OCI-LY1 (cell line): Measurements from ENCODE around the gene EVI2A.

Experiments
- H2AFZ ChIP-seq: fragments of 200-600 bp; sonication (generic), shearing (Covaris generic); 2 replicates; pipeline ENCODE4 v1.6.0; 2014; ENCODE audit warnings: antibody characterized with exemption, mild to moderate bottlenecking, low read length
- H3F3A ChIP-seq: fragments of 200-600 bp; sonication (generic), shearing (Covaris generic); 2 replicates; pipeline ENCODE4 v1.6.0; 2014; ENCODE audit warnings: mild to moderate bottlenecking, antibody characterized with exemption, low read length, moderate library complexity; ENCODE audit not compliant: insufficient read depth
- H3K27ac ChIP-seq: fragments of 200-600 bp; sonication (generic); 2 replicates; pipeline ENCODE4 v1.5.1; 2014; ENCODE audit warnings: low read length, mixed run types, mild to moderate bottlenecking, low read depth; ENCODE audit not compliant: poor library complexity, severe bottlenecking
- H3K27me3 ChIP-seq: fragments of 200-600 bp; sonication (generic); 2 replicates; pipeline ENCODE4 v1.6.0; 2014; ENCODE audit warnings: antibody characterized with exemption, mild to moderate bottlenecking, low read length, moderate library complexity; ENCODE audit not compliant: insufficient read depth
- H3K36me3 ChIP-seq: fragments of 200-600 bp; sonication (generic); 2 replicates; pipeline ENCODE4 v1.6.1; 2014; ENCODE audit warnings: mild to moderate bottlenecking, antibody characterized with exemption, low read length, moderate library complexity, mixed read lengths; ENCODE audit not compliant: insufficient read depth
- H3K4me1 ChIP-seq: fragments of 200-600 bp; sonication (generic); 2 replicates; pipeline ENCODE4 v1.5.1; 2014; ENCODE audit warnings: mild to moderate bottlenecking, low read length, moderate library complexity; ENCODE audit not compliant: insufficient read depth, severe bottlenecking
- H3K4me2 ChIP-seq: fragments of 200-600 bp; sonication (generic), shearing (Covaris generic); 2 replicates; pipeline ENCODE4 v1.6.1; 2014; ENCODE audit warnings: low read length
- H3K4me3 ChIP-seq: fragments of 200-600 bp; sonication (generic); 2 replicates; pipeline ENCODE4 v1.5.1; 2014; ENCODE audit warnings: low read length, low read depth, mild to moderate bottlenecking, mixed read lengths; ENCODE audit not compliant: poor library complexity, severe bottlenecking
- H3K79me2 ChIP-seq: fragments of 200-600 bp; shearing (Covaris generic); 2 replicates; pipeline ENCODE4 v1.6.1; 2016; ENCODE audit warnings: mixed run types, low read length, mixed read lengths; ENCODE audit not compliant: insufficient read depth
- H3K9ac ChIP-seq: fragments of 200-600 bp; sonication (generic), shearing (Covaris generic); 2 replicates; pipeline ENCODE4 v1.6.1; 2014; ENCODE audit warnings: mild to moderate bottlenecking, low read length, mixed read lengths
- H3K9me2 ChIP-seq: fragments of 200-600 bp; sonication (generic), shearing (Covaris generic); 2 replicates; pipeline ENCODE4 v1.6.1; 2014; ENCODE audit warnings: low read depth, mild to moderate bottlenecking, low read length, mixed read lengths
- H3K9me3 ChIP-seq: fragments of 200-600 bp; shearing (Covaris generic); 2 replicates; pipeline ENCODE4 v1.6.1; 2014; ENCODE audit warnings: low read length, mixed read lengths
- H4K20me1 ChIP-seq: fragments of 200-600 bp; sonication (generic), shearing (Covaris generic); 2 replicates; pipeline ENCODE4 v1.6.0; 2016; ENCODE audit warnings: mild to moderate bottlenecking, low read length; ENCODE audit not compliant: insufficient read depth
- EZH2 ChIP-seq: fragments of 200-600 bp; sonication (generic), shearing (Covaris generic); IDR thresholded peaks from 2 replicates; pipeline ENCODE4 v1.8.0; 2017; ENCODE audit warnings: borderline replicate concordance, mixed run types, mild to moderate bottlenecking, antibody characterized with exemption, low read length, moderate library complexity, mixed read lengths
- TF ChIP-seq, protein P1 (sequence below): fragments of 200-600 bp; sonication (generic), shearing (Covaris generic); IDR thresholded peaks from 2 replicates; pipeline ENCODE4 v1.5.1; 2017; ENCODE audit warnings: mild to moderate bottlenecking, antibody characterized with exemption, low read length, moderate library complexity, mixed read lengths

EVI2A gene

DNA sequence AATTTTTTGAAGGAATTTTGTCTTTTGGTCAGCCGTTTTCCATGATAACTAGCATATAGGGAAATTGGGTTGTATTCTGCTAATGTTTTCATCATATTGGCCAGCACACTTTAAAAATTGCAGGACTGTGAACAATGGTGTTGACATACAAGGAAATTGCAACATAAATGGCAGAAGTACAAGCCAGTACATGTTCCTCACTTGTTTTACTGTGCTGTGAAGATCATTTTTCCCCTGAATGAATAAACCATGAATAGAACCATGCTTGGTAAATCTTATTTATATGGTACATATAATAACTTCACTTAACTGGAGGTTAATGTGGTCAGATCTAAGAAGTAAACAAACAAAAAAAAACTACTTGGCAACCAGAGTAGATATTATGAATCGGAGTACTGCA is 47.2 kb downstream of the EVI2A start:
- Histone ChIP-seq H3K4me2 (no peak overlapping the region), H3K36me3 (0 out of 2 replicates have a peak, but pooled peaks cover 3% of the 10 kb centered on the region)

GRCh38 chr17:31273516-31273915 is 47.9 kb downstream of the EVI2A start:
- Histone ChIP-seq H3F3A (no peaks in the 10 kb centered on the region), H3K4me1 (no peaks in the 10 kb centered on the region), H3K79me2 (no peaks in the 10 kb centered on the region), H3K9me2 (no peaks in the 10 kb centered on the region), H4K20me1 (no peaks in the 10 kb centered on the region), H3K27me3 (no peaks in the 10 kb centered on the region), H3K9ac (no peak overlapping the region), H3K4me2 (no peak overlapping the region), H2AFZ (no peak overlapping the region), H3K36me3 (0 out of 2 replicates have a peak, but pooled peaks cover 3% of the 10 kb centered on the region), H3K9me3 (no peaks in the 10 kb centered on the region), H3K4me3 (no peak overlapping the region), H3K27ac (no peak overlapping the region)
- no peak for TF ChIP-seq EZH2
- TF ChIP-seq, protein P1, sequence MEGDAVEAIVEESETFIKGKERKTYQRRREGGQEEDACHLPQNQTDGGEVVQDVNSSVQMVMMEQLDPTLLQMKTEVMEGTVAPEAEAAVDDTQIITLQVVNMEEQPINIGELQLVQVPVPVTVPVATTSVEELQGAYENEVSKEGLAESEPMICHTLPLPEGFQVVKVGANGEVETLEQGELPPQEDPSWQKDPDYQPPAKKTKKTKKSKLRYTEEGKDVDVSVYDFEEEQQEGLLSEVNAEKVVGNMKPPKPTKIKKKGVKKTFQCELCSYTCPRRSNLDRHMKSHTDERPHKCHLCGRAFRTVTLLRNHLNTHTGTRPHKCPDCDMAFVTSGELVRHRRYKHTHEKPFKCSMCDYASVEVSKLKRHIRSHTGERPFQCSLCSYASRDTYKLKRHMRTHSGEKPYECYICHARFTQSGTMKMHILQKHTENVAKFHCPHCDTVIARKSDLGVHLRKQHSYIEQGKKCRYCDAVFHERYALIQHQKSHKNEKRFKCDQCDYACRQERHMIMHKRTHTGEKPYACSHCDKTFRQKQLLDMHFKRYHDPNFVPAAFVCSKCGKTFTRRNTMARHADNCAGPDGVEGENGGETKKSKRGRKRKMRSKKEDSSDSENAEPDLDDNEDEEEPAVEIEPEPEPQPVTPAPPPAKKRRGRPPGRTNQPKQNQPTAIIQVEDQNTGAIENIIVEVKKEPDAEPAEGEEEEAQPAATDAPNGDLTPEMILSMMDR = no peak

More for the DNA sequence above, 47.2 kb downstream of the EVI2A start:
- no peak overlapping the region for H3K9ac ChIP-seq
- no peak overlapping the region for H2AFZ ChIP-seq
- H3K9me3 ChIP-seq = no peaks in the 10 kb centered on the region
- TF ChIP-seq EZH2 = no peak
- TF ChIP-seq, protein P1 = no peak
- H3K4me3 ChIP-seq = no peak overlapping the region
- H3F3A ChIP-seq = no peaks in the 10 kb centered on the region
- H3K27me3 ChIP-seq = no peaks in the 10 kb centered on the region
- no peaks in the 10 kb centered on the region for H4K20me1 ChIP-seq
- H3K9me2 ChIP-seq = no peaks in the 10 kb centered on the region
- H3K79me2 ChIP-seq = no peaks in the 10 kb centered on the region
- H3K4me1 ChIP-seq = no peaks in the 10 kb centered on the region
- no peak overlapping the region for H3K27ac ChIP-seq

DNA sequence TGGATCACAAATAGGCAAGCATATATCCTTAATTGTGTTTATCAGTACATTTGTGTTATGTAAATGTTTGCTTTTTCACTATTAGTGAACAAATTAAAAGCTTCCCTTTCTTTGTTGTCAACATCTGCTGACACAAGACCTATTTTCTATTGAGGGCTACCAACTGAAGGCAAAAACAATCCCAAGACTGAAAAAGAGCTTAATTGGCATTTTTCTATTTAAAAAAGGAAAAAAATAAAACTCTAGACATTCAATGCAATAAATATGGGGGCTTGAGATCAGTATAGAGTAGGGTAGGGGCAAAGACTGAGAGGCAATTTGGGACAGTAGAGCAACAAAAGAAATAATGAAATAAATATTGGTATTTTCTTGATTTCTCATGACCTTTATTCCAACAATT is 48.6 kb downstream of the EVI2A start:
- H3K4me1 ChIP-seq = no peaks in the 10 kb centered on the region
- no peak overlapping the region for H3K27ac ChIP-seq
- no peaks in the 10 kb centered on the region for H3K9me3 ChIP-seq
- H3K4me3 ChIP-seq = no peak overlapping the region
- H3K36me3 ChIP-seq = 0 out of 2 replicates have a peak, but pooled peaks cover 3% of the 10 kb centered on the region
- no peak overlapping the region for H3K4me2 ChIP-seq
- no peaks in the 10 kb centered on the region for H3K79me2 ChIP-seq
- H4K20me1 ChIP-seq = no peaks in the 10 kb centered on the region
- H3K27me3 ChIP-seq = no peaks in the 10 kb centered on the region
- no peak overlapping the region for H2AFZ ChIP-seq
- no peak for TF ChIP-seq EZH2
- TF ChIP-seq, protein P1 = no peak
- H3K9ac ChIP-seq = no peak overlapping the region
- H3F3A ChIP-seq = no peaks in the 10 kb centered on the region
- no peaks in the 10 kb centered on the region for H3K9me2 ChIP-seq
